Neuronal stem cell (in vitro differentiated cells): ENCODE results near the gene EPHA1.

Experiments
- DNase-seq: peaks from one replicate; pipeline ENCODE4 v3.0.0-alpha.2; 2013; ENCODE audit warnings: low spot score
- H2AFZ ChIP-seq: one replicate; pipeline ENCODE4 v1.6.1; 2013; ENCODE audit warnings: mild to moderate bottlenecking, low read length, inconsistent platforms
- H2AK5ac ChIP-seq: 2 replicates; pipeline ENCODE4 v1.6.1; 2013; ENCODE audit warnings: low read depth, mild to moderate bottlenecking, inconsistent platforms, low read length, moderate library complexity, mixed read lengths
- H2BK120ac ChIP-seq: 2 replicates; pipeline ENCODE4 v1.6.1; 2013; ENCODE audit warnings: low read depth, mild to moderate bottlenecking, inconsistent platforms, low read length, moderate library complexity, mixed read lengths
- H2BK12ac ChIP-seq: one replicate; pipeline ENCODE4 v1.6.1; 2013; ENCODE audit warnings: low read length, inconsistent platforms
- H2BK15ac ChIP-seq: 2 replicates; pipeline ENCODE4 v1.6.1; 2013; ENCODE audit warnings: mild to moderate bottlenecking, low read length, inconsistent platforms, mixed read lengths
- H2BK5ac ChIP-seq: one replicate; pipeline ENCODE4 v1.6.1; 2013; ENCODE audit warnings: inconsistent platforms, mild to moderate bottlenecking, low read length, moderate library complexity
- H3K14ac ChIP-seq: one replicate; pipeline ENCODE4 v1.6.1; 2013; ENCODE audit warnings: low read length, inconsistent platforms
- H3K18ac ChIP-seq: 2 replicates; pipeline ENCODE4 v1.6.1; 2013; ENCODE audit warnings: low read length, inconsistent platforms
- H3K23ac ChIP-seq: 2 replicates; pipeline ENCODE4 v1.6.1; 2013; ENCODE audit warnings: low read depth, mild to moderate bottlenecking, mixed read lengths, low read length, inconsistent platforms; ENCODE audit not compliant: poor library complexity
- H3K27ac ChIP-seq: replicated peaks from 3 replicates; pipeline ENCODE4 v1.5.1; 2013; ENCODE audit warnings: low read length, inconsistent platforms
- H3K27me3 ChIP-seq, 3 experiments: 2 replicates each; pipeline ENCODE4 v1.6.1; 2013; ENCODE audit warnings: low read length in 3 of 3, mild to moderate bottlenecking in 2 of 3, inconsistent platforms in 1 of 3, low read depth in 1 of 3, mixed read lengths in 1 of 3, moderate library complexity in 1 of 3; ENCODE audit not compliant: control insufficient read depth in 3 of 3, insufficient read depth in 3 of 3
- H3K36me3 ChIP-seq, 2 donors: replicated peaks in 1 of 2; 2 replicates each; pipeline ENCODE4 v1.6.1; 2013; ENCODE audit warnings: low read length in 2 of 2; ENCODE audit not compliant: control insufficient read depth in 2 of 2, insufficient read depth in 2 of 2
- H3K4ac ChIP-seq: 2 replicates; pipeline ENCODE4 v1.6.1; 2013; ENCODE audit warnings: inconsistent platforms, mild to moderate bottlenecking, low read length, moderate library complexity
- H3K4me1 ChIP-seq, 2 donors: 1 replicate in 1 of 2; 2 replicates in 1 of 2; pipeline ENCODE4 v1.6.1; 2013; ENCODE audit warnings: low read length in 2 of 2, low read depth in 1 of 2; ENCODE audit not compliant: control insufficient read depth in 2 of 2, insufficient read depth in 1 of 2
- H3K4me2 ChIP-seq: one replicate; pipeline ENCODE4 v1.6.1; 2013; ENCODE audit warnings: mild to moderate bottlenecking, low read length, inconsistent platforms; ENCODE audit not compliant: insufficient read depth, poor library complexity, severe bottlenecking
- H3K4me3 ChIP-seq, 2 donors: 2 replicates each; pipeline ENCODE4 v1.5.1; 2013; ENCODE audit warnings: low read length in 2 of 2, mild to moderate bottlenecking in 2 of 2, inconsistent platforms in 1 of 2, moderate library complexity in 1 of 2
- H3K79me1 ChIP-seq: one replicate; pipeline ENCODE4 v1.6.1; 2013; ENCODE audit warnings: low read depth, mild to moderate bottlenecking, inconsistent platforms, low read length, moderate library complexity
- H3K9ac ChIP-seq: one replicate; pipeline ENCODE4 v1.6.1; 2013; ENCODE audit warnings: mild to moderate bottlenecking, low read depth, low read length, inconsistent platforms; ENCODE audit not compliant: poor library complexity
- H3K9me3 ChIP-seq, 2 donors: replicated peaks in 1 of 2; 2 replicates each; pipeline versions ENCODE3 to v1.6.1; 2013; ENCODE audit warnings: low read length in 2 of 2, mild to moderate bottlenecking in 2 of 2, inconsistent platforms in 1 of 2, low read depth in 1 of 2, mixed read lengths in 1 of 2, moderate library complexity in 1 of 2; ENCODE audit not compliant: control insufficient read depth in 2 of 2, insufficient read depth in 1 of 2
- H4K8ac ChIP-seq: one replicate; pipeline ENCODE4 v1.6.1; 2013; ENCODE audit warnings: low read depth, mild to moderate bottlenecking, inconsistent platforms, low read length, moderate library complexity
- H4K91ac ChIP-seq: one replicate; pipeline ENCODE4 v1.6.1; 2013; ENCODE audit warnings: low read length, low read depth, mild to moderate bottlenecking, inconsistent platforms; ENCODE audit not compliant: poor library complexity
- WGBS, 2 donors: extraction: QIAGEN DNeasy Blood & Tissue Kit; methylation state at CpG; one replicate each; pipeline ENCODE4 v1.1.7; 2013; ENCODE audit warnings: missing lambda C conversion rate in 2 of 2, mixed read lengths in 1 of 2; ENCODE audit not compliant: insufficient read length in 2 of 2, insufficient replicate concordance in 1 of 2; ENCODE audit errors: extremely low coverage in 2 of 2; 5-methylcytosine and 5-hydroxymethylcytosine counted together

Gene EPHA1

DNA sequence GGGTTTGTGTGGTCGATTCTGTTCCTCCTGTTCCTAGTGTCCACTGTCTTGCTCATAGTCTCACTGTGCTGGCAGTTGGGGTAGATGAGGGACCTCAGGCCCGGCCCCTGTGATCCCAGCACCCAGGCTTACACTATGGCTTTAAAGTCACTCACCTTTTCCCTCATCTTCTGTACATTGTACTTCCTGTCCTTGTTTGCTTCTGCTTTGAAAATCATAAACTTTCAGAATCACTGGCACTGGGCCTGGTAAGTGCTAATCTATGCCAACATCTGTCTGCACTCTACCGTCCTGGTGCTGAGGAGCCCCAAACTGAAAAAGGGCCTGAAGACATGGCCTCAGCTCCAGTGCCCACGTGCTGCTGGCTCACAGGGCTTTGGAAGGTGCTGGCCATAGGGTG lies 28.9 kb upstream of the EPHA1 start:
- Histone ChIP-seq H3K4me2 (no peak overlapping the region), H2AFZ (no peak overlapping the region), H3K79me1 (no peaks in the 10 kb centered on the region), H2BK5ac (no peak overlapping the region), H2BK12ac (no peak overlapping the region), H3K27ac (no peak overlapping the region), H2BK15ac (no peak overlapping the region), H3K4me1 (no peaks in the 10 kb centered on the region), H3K4me3 (no peak overlapping the region), H3K27me3 (no peaks in the 10 kb centered on the region), H3K36me3 (no peaks in the 10 kb centered on the region), H2AK5ac (no peak overlapping the region), H3K9me3 (no peaks in the 10 kb centered on the region), H3K4ac (no peak overlapping the region), H4K91ac (no peak overlapping the region), H3K18ac (no peak overlapping the region), H3K23ac (no peak overlapping the region), H4K8ac (no peak overlapping the region), H3K9ac (no peak overlapping the region), H2BK120ac (no peak overlapping the region), H3K14ac (no peak overlapping the region)
- no CpG with 5 or more reads among the region's 4 CpGs for WGBS, 2 donors
- DNase-seq: no peak

GRCh38 chr7:143436325-143436946 lies 27.8 kb upstream of the EPHA1 start:
- no CpG with 5 or more reads among the region's 3 CpGs for WGBS, 2 donors

GRCh38 chr7:143435266-143435665 lies 26.6 kb upstream of the EPHA1 start:
- DNase-seq: no peak
- no peak overlapping the region for H3K4me2 ChIP-seq
- no peaks in the 10 kb centered on the region for H3K79me1 ChIP-seq
- H4K91ac ChIP-seq: no peak overlapping the region
- H2BK12ac ChIP-seq: no peak overlapping the region
- H3K27ac ChIP-seq: no peak overlapping the region
- H3K4ac ChIP-seq: no peak overlapping the region
- H3K36me3 ChIP-seq: no peaks in the 10 kb centered on the region
- no peak overlapping the region for H2AFZ ChIP-seq
- WGBS, 2 donors: no CpG with 5 or more reads among the region's 2 CpGs
- no peak overlapping the region for H3K4me3 ChIP-seq
- H2BK15ac ChIP-seq: no peak overlapping the region
- no peak overlapping the region for H2AK5ac ChIP-seq
- no peaks in the 10 kb centered on the region for H3K27me3 ChIP-seq
- H4K8ac ChIP-seq: no peak overlapping the region
- no peak overlapping the region for H2BK5ac ChIP-seq
- H3K18ac ChIP-seq: no peak overlapping the region
- no peaks in the 10 kb centered on the region for H3K9me3 ChIP-seq
- H3K4me1 ChIP-seq: no peaks in the 10 kb centered on the region
- no peak overlapping the region for H3K23ac ChIP-seq
- H3K9ac ChIP-seq: no peak overlapping the region
- H2BK120ac ChIP-seq: no peak overlapping the region
- H3K14ac ChIP-seq: no peak overlapping the region

More at GRCh38 chr7:143436325-143436946, 27.8 kb upstream of the EPHA1 start:
- Histone ChIP-seq H3K4me2 (no peak overlapping the region), H3K4me3 (no peak overlapping the region), H3K27me3 (no peaks in the 10 kb centered on the region), H2BK5ac (no peak overlapping the region), H3K23ac (no peak overlapping the region), H2BK12ac (no peak overlapping the region), H2AFZ (no peak overlapping the region), H3K27ac (no peak overlapping the region), H2BK15ac (no peak overlapping the region), H3K79me1 (no peaks in the 10 kb centered on the region), H3K4me1 (no peaks in the 10 kb centered on the region), H3K14ac (no peak overlapping the region), H4K91ac (no peak overlapping the region), H3K9ac (no peak overlapping the region), H2AK5ac (no peak overlapping the region), H3K18ac (no peak overlapping the region), H2BK120ac (no peak overlapping the region), H3K9me3 (no peaks in the 10 kb centered on the region), H4K8ac (no peak overlapping the region), H3K4ac (no peak overlapping the region), H3K36me3 (no peaks in the 10 kb centered on the region)
- DNase-seq: no peak

DNA sequence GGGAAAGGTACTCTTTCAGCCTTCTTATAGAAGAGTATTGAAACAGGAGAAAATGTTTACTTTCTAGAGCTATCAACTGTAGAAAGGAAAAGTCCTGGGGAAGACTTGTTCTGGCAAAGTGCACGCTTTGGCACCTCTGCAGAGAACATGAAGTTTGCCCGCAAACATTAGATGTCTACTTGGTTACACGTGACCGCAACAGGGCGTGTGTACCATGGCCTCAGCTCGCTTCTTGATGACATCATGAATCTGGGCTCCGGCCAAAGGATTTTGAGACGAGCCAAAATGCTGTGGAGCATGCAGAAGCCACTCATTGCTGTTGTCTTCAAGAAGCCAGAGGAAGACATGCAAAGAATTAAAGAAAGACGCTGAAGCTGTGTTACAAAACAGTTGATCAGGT lies 26.0 kb upstream of the EPHA1 start:
- no peaks in the 10 kb centered on the region for H3K36me3 ChIP-seq
- no peak overlapping the region for H3K18ac ChIP-seq
- no peaks in the 10 kb centered on the region for H3K27me3 ChIP-seq

More for the DNA sequence above, 26.0 kb upstream of the EPHA1 start:
- Histone ChIP-seq H2BK15ac (no peak overlapping the region), H3K4me2 (no peak overlapping the region), H4K91ac (no peak overlapping the region), H3K14ac (no peak overlapping the region), H2BK120ac (no peak overlapping the region), H2AK5ac (no peak overlapping the region), H3K79me1 (no peaks in the 10 kb centered on the region), H3K4ac (no peak overlapping the region), H4K8ac (no peak overlapping the region), H3K9me3 (no peaks in the 10 kb centered on the region), H2AFZ (no peak overlapping the region), H3K27ac (no peak overlapping the region), H3K23ac (no peak overlapping the region), H3K4me1 (no peaks in the 10 kb centered on the region), H2BK5ac (no peak overlapping the region), H2BK12ac (no peak overlapping the region), H3K4me3 (no peak overlapping the region), H3K9ac (no peak overlapping the region)
- no CpG with 5 or more reads among the region's 9 CpGs for WGBS, 2 donors
- no peak for DNase-seq
